ENCODE data around the gene CAV1.

Gene CAV1

DNA sequence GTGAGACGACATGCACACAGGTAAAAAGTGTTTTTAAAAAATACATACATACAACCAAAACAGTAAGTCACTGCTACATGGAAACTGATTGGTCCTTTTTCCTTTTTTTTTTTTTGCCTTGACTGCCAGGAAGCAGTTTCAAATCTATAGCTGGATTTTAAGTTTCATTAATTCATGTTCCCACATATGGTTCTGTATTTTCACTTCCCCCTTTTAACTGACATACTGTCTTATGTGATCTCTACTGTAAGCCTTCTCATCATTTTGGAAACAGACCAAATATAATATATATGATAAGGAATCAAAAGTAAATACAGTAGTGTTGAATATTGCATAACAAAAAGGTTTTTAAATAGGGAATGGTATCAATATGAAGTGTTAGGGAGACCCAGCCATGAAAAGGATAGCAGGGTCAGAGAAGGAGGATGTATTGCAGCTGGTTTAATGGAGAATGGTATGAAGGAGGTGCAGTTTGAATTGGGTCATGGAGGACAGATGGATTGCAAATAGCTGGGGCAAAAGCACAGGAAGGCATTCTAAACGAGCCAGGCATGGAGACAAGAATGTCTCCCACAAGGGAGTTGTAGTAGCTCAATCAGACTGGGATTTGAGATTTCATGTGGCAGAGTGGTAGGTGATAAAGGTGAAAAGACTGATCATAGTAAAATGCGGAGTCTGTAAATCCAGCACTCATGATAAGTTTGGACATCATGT is 5.4 kb downstream of the CAV1 start:
- no peak for DNase-seq (ENCODE audit: low spot score)

DNA sequence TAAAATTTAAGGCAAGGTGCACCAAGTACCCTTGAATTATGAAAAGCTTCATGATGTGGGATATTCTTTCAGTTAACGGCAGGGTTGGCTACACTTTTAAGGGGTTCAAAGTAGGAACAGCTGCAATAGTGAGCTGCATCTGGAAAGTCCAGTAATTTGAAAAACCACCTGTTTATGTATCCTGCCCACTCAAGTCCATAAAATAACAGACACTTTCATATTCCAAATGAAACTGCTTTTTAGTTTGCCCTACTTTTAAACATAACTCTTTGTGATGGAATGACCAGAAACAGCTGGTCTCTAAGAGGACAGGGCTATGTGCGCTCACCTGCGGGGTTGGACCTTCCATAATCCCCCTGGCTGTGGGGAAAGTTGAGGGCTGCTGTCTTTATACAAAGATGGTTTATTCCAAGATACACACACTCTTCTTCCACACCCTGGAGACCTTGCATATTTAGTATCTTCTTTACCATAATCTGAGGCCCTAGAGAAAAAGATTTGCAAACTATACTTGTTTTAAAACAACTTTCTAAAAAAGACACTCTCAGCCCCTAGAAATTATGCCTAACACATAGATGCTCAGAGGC is 7.4 kb downstream of the CAV1 start:
- no peak for DNase-seq (ENCODE audit: low spot score)

DNA sequence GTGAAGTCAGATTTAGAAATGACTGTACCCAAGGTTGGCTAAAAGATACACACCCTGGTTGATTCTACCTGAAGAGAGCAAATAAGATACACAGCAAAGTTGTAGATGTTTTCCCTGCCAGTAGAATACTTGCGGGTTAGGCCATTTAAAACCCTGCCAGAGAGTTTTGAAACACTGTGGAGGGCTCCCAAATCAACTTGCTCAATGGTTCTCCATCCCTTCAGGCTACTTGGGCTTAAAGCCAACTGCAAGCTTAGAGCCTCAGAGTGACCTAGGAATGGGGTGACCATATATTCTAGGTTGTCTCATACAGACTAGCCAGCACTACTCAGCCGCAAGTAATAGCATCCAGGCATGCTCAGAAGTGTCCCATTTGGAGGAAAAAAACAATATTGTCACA is 10.0 kb downstream of the CAV1 start:
- no peak for DNase-seq (ENCODE audit: low spot score)

DNA sequence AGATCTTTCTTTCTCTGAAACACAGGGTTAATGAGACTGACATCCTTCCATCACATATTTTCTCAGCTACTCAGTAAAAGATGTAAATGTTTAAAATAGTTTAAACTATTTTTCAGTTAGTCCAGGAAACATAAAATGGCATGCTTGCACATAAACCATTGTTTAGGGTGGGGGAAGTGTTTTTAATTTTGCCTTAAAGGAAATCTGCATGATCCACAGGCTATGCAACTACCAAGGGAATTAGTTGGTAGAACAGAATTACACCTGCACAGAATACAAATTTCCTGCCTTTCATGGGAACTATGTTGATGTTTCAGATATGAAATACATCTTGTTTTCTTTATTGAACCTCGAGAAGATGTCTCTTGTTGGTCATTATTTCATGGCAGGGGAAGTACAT is 10.6 kb downstream of the CAV1 start:
- no peak for DNase-seq (ENCODE audit: low spot score)

DNA sequence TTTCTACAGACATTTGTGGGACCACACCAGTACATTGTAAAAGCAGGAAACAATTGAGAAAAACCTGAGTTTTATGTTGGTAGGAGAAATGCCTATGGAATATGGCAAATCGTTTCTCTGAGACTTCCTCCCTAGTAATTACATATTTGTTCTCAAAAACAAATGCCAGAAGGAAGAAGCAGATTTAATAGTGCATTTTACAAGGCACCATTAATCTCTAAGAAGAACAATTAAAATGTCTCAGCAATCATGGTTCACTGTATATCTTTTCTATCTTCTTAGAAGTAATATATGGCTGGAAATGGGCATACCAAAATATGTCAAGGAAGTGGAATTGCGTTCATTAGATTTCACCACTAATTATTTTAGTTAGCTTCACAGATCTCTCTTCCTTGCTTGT is 13.3 kb downstream of the CAV1 start:
- no peak for DNase-seq (ENCODE audit: low spot score)

DNA sequence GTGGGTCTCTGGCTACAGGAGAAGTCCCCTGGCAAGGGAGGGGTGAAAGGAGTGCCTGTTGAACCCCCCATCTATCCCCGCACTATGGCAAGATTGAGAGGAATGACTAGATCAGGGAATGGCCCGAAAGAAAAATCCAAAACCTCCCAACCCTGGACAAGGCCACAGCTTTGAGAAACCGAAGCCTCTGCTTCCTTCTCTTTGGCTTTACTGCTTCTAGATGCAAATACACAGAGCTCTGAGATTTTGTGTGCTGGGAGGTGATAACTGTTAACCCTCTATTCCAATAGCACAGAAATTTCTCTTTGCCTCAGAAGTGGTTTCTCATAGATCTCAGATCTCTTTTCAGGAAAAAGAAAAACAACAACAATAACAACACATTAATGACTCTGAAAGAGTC is 15.0 kb downstream of the CAV1 start:
- no peak for DNase-seq (ENCODE audit: low spot score)

DNA sequence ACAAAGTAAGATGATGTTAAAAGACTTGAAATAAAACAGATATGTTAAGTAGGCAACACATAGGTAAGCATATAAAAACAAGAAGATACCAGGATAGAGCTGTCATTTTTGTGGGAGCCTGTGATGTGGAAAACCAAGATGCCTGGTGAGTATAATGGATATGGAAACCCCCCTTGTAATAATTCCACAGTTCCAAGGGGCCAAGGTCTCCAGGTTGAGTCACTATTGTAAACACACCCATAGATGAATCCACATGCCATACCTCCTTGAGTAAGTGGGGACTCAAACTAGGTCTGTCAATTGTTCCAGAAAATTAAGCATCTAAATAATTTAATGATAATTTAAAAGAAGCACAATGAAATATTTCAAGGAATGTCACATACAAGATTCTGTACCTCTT is 15.9 kb downstream of the CAV1 start:
- no peak for DNase-seq (ENCODE audit: low spot score)

DNA sequence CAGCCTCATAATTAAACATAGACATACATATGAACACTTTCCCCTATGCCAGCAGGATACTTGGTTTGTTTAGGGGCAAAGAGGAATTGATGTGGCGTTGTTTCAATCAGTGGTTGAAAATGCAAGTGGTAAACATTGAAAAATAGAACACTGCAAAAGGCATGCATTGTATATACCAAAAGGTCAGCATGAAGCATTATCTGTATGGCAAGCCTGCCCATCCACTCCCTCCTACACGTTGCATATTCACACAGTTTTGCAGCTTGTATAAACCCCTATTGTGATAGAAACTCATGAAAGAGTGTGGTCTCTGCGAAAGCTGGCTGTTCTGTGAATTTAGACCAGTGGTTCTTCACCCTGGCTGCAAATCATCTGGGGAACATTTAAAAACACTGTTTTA is 17.1 kb downstream of the CAV1 start:
- DNase-seq (ENCODE audit: low spot score): no peak

DNA sequence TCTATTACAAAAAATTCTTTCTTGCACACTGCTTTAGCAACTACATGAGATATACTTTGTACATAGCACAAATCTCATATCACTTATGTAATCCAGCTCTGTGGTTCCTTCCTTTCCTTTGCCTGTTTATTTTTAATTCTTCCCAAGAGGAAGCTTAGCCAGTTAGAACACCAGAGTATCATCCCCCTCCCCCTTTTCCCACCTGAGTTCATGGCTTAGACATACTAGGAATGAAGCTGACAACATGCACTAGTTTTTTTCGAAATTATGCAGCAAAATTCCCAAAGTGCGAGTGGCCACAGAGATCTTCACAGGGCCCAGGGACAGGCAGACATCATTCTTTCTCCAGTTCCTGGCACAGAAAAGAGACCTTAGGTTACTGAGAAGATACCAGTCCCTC is 17.8 kb downstream of the CAV1 start:
- DNase-seq (ENCODE audit: low spot score): no peak

DNA sequence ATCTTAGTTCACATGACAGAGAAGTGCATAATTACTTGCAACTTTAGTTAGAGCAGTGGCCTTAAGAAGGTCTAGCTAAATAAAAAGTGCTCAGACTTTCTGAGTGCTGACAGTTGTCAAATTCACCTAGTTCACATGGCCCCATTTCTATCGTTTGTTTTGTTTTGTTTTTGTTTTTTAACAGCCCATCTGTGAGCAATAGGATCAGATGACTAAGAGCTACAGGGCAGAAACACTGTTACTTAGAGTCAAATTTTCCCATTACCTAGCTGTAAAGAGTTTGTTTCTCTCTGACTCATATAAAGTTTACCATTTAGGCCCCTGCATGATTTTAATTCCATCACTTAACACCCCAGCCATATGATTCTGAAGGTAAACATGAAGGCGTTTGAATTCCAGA is 18.8 kb downstream of the CAV1 start:
- no peak for DNase-seq (ENCODE audit: low spot score)

DNA sequence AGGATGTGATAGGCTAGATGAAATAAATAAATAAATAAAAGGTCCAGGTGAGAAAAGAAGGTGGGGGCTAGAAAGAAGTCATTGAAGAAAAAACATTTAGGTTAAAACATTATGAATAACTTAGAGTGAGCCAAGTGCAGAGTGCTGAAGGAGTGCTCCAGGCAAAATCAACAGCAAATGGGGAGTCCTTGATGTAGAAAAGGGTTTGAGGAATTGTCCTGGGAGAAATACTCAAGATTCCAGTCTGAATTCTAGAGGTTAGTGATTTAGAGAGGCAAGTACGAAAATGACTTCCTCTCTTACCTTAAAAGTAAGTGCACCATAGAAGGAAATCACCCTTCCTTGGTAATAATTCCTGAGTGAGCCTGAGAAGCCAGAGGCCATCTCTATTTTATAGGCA is 19.7 kb downstream of the CAV1 start:
- no peak for DNase-seq (ENCODE audit: low spot score)

DNA sequence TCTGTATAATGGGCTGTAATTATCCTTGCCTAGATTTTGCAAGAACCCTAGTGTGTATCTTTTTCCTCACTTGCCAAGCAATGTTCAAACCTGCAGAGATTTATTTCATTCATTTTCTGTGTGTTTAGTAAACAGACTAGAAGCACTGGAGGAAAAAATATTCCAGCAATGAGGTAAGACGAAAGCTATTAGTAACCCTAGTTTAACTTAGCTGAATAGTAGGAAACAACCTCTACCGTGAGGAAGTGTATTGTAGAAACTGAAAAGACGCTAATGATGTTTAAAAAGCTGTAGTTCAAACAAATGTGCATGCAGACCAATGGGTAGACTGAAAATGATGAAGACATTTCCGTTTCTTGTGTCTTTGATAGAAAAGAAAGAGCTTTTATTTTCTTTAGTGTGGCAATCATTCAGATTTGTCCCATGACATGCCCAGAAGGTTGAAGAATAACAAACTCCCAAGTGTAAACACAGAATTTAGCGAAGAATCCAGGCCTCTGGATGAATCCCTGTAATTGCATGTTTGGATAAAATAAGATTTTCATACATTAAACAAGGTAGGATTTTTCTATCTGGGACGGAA is 20.7 kb downstream of the CAV1 start:
- DNase-seq (ENCODE audit: low spot score): no peak

DNA sequence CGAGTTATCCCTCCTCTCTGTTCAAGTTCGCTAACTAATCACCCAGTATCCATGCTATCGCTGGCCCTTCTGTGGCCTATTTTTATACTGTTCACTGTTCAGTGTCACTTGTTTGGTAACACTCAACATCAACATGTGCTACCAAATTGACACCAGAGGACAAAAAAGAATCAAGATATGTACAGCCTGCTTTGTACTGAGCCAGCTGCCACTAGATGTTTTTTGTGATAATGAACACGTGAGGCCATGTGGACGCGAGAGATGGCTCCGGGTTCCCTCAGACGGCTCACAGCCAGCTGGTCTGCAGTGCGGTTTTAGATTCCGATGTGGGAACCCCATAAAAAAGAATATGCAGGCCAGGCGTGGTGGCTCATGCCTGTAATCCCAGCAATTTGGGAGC is 21.2 kb downstream of the CAV1 start:
- no peak for DNase-seq (ENCODE audit: low spot score)

DNA sequence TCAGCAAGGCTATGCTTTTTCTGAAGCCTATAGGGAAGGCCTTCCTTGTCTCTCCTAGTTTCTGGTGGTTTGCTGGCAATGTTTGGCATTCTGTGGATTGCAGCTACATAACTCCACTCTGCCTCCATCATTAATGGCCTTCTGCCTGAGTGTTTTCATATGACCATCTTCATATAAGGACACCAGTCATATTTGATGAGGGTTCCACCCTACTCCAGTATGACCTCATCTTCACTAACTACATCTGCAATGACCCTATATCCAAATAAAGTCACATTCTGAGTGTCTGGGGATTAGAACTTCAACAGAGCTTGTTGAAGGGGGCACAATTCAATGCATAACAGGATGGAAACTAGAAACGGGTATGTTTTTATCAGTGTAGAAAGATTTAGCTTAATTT is 22.1 kb downstream of the CAV1 start:
- no peak for DNase-seq (ENCODE audit: low spot score)

DNA sequence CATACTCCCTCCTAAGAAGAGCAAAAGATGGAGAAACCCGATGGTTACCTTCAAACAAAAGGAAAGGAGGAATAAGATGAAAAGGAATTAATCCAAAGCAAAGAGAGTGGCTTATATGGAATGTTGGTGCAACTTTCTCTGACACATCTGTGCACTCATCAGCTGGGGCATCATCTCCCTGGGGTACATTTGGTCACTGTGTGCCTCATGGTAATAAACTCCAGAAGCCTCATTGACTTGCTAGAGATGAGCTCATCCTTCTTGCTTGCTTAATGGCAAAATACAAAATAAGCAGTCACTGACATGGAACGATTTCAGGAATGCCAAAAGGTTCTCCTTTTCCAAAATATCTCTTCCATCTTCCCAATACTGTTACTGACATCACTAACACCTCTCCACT is 22.5 kb downstream of the CAV1 start:
- no peak for DNase-seq (ENCODE audit: low spot score)

DNA sequence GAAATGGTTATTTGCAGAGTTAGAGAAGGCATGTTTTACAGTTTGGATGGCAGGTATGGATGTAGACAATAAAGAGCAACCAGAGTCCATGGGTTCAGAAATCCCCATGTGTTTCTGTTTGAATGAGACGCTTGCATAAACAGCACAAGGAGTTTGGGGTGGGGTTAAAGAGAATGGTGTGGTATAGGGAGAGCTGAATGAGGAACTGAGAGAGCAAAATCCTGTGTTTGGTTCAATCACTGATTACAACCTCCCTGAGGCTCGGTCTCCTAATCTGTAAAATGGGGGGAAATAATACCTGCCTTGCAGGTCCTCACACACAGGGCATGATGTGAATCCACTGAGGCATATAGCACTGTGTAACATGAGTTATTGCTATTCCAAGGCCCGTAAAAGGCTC is 23.7 kb downstream of the CAV1 start:
- no peak for DNase-seq (ENCODE audit: low spot score)

DNA sequence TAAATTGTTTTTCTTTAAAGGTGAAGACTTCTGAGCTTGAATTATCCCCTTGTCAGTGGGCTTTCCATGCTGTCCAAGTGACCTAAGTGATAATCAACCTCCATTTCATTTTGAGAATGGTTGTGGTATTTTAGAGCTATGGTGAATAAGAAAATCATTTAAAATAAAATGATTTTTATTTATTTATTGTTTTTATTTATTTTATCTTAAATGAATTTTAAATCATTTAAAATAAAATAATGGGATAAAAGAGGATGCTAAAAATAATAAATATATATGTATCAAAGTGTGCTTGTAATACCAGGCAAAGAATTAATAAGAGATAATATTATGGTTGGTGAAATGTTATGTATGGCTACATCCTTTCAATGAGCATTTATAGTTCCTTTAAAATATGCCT is 24.5 kb downstream of the CAV1 start:
- DNase-seq (ENCODE audit: low spot score): no peak

DNA sequence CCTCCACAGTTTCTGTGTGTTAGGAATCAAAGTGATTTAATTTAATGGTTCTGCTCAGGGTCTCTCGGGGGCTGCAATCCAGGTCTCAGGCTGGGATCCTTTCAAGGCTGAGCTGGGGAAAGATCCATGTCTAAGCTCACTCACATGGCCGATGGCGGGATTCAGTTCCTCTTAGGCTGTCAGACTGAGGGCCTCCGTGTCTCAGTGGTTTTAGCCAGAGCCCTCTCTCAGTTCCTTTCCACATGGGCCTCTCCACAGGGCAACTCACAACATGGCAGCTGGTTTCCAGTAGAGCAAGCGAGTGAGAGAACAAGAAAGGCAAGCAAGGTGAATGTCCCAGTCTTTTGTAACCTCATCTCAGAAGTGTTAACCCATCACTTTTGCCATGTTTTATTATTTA is 26.9 kb downstream of the CAV1 start:
- DNase-seq (ENCODE audit: low spot score): no peak

DNA sequence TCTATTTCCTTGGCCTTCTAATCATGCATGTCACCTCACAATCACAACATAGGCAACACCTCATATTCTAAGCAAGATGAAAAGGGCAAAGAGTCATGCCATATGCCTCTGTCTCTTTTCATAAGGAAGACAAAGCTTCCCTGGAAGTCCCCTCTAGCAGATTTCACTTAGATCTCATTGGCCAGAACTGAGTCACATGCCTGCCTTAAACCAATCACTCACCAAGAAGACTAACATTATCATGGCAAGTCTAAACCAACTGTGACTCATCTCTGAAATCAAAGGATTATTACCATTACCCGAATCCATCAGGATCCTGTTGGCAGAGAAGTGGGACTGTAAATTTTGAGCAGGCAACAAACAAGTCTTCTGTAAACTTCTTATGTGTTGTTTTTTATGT is 27.8 kb downstream of the CAV1 start:
- no peak for DNase-seq (ENCODE audit: low spot score)

DNA sequence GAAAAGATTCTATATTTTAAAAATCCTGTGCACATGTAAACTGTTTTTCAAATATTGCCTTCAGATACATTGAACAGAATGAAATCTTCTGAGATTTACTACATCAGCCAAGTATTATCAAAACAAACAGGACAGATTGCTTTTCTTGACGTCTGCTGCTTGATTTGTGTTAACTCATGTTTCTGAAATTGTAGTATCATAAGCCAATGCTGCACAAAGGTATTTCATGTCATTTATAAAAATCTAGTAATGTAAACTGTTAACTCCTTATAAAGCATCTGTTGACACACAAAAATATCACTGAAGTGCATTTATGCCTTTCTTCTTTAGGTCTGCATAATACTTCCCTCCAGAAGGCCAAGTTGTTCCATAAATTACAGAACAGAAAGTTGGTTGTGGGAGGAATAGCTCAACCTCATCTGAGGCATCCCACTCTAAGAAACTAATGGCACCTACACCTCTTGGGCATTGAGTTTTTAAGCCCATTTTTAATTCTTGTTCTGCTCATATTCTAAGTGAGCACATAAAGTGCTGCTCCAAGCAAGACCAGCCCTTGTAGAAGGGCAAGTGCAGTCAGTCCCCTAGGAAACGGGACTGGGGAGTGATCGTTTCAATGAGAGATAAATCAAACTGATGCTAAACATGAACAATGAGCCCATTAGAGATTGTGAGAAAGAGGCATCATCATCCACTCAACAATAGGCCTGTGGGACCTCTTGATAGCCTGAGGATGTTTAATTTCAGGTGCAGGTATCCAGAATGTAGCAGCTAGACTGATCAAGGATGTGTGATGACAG is 28.5 kb downstream of the CAV1 start:
- DNase-seq (ENCODE audit: low spot score): no peak

DNA sequence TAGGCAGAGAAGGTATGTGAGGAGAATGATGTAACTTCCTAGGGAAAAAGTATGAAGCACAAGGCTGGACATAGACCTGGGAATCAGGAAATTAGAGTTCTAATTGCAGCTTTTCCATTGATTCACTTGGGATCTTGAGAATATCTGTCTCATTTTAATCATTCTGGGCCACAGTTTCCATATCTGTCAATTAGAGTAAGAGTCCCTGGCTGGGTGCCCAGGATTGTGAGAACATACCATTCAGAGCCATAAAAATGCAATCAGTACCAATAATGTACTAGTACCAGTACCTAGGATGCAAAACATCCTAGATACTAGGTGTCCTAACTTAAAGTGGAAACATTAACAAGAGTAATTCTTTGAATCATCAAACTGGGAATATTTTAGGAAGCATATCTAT is 29.6 kb downstream of the CAV1 start:
- no peak for DNase-seq (ENCODE audit: low spot score)

DNA sequence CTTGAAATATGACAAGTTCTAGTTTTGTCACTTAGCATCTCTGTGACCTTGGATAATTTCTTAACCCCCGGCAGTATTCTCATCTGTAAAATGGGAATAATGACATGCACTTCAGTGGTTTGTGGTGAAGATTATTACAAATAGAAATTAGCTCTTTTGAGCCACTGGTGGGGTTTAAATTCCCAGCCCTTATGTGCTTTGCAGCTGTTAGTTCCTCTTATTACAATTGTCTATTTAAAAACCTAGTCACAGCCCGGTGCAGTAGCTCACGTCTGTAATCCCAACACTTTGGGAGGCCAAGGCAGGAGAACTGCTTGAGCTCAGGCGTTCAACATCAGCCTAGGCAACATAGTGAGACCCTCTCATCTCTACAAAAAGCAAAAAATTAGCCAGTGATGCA is 30.1 kb downstream of the CAV1 start:
- no peak for DNase-seq (ENCODE audit: low spot score)

DNA sequence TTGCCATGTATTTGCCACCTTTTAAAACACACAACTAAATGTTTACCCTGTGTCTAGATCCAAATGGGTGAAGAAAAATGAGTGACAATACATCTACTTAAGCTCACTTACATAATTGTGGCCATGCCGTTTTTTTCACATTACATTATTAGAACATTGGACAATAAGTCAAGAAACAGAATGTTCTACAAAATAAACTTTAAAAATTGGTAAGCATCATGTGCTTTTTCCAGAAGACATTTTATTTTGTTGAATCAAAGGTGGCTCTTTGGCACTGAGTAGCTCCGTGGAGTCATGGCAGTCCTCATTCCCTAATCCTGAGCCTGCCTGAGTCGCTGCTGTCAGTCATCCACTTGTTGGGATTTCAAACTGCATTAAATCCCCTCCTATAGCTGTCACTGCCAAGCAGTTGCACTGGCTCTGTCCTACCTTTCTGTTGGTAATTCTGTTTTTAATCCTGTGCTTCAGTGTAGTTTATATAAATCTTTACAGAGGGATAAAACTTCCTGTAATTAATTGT is 32.3 kb downstream of the CAV1 start:
- DNase-seq (ENCODE audit: low spot score): no peak
